ENCODE data around the gene WNT11.

The WNT11 gene

DNA sequence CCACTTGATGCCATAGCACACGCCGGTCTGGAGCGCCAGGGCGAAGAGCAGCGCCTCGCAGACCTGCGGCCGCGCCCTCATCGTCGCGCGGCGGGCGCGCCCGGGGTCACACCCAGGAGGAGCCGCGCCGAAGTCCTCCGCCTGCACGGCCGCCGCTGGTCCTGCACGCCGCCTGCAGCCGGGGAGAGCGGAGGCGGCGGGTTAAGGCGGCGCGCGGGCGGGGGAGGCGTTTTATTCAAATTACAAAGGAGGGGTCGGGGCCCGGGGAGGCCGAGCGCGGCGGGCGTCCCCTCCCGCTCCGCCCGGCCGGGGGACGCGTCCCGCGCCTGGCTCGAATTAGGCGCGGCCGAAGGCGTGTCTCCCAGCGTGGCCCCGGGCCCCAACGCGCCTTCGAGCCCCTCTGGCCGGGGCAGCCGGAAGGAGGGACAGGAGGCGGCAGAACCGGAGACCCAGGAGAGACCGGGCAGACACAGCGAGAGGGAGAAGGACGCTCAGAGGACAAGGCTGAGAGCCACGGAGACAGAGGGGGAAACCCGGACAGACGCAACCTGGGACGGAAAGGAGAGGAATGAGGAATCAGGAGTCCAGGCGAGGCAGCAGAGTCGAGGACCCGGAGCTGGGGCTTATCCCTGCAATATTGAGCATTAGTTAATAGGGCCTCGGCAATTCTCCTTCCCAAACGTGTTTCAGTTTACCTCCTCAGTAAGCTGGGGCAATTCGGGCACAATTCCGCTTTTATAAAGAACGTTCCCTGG is at the start of gene WNT11:
TSS of gene WNT11 (minus strand) at position 176 of the 755 bp plus-strand sequence. CDS start at position 81, 95 bp downstream.
- DNase-seq (ENCODE audit: low read depth in 2 of 2): peak; percentile 25 to 44
- peak within 1 kb of the TSS; percentile 46 to 49 for H3K4me3 ChIP-seq (replicated peaks in 1 of 2; ENCODE audit: low read depth in 2 of 2, low read length in 2 of 2)
- TF ChIP-seq, protein P1, sequence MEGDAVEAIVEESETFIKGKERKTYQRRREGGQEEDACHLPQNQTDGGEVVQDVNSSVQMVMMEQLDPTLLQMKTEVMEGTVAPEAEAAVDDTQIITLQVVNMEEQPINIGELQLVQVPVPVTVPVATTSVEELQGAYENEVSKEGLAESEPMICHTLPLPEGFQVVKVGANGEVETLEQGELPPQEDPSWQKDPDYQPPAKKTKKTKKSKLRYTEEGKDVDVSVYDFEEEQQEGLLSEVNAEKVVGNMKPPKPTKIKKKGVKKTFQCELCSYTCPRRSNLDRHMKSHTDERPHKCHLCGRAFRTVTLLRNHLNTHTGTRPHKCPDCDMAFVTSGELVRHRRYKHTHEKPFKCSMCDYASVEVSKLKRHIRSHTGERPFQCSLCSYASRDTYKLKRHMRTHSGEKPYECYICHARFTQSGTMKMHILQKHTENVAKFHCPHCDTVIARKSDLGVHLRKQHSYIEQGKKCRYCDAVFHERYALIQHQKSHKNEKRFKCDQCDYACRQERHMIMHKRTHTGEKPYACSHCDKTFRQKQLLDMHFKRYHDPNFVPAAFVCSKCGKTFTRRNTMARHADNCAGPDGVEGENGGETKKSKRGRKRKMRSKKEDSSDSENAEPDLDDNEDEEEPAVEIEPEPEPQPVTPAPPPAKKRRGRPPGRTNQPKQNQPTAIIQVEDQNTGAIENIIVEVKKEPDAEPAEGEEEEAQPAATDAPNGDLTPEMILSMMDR (IDR thresholded peaks at IDR 0.05; ENCODE audit: low read depth, low read length): no peak

- H3K4me3 ChIP-seq (replicated peaks in 1 of 2; ENCODE audit: low read depth in 2 of 2, low read length in 2 of 2): no peak overlapping the region
- DNase-seq (ENCODE audit: low read depth in 2 of 2): no peak
- TF ChIP-seq, protein P1 (IDR thresholded peaks at IDR 0.05; ENCODE audit: low read depth, low read length): no peak
Observed at GRCh38 chr11:76253416-76253815, 47.1 kb upstream of the WNT11 start.

- TF ChIP-seq, protein P1 (IDR thresholded peaks at IDR 0.05; ENCODE audit: low read depth, low read length): no peak
- no peak overlapping the region for H3K4me3 ChIP-seq (replicated peaks in 1 of 2; ENCODE audit: low read depth in 2 of 2, low read length in 2 of 2)
- DNase-seq (ENCODE audit: low read depth in 2 of 2): no peak
Observed at GRCh38 chr11:76252631-76253070, 46.3 kb upstream of the WNT11 start.

DNA sequence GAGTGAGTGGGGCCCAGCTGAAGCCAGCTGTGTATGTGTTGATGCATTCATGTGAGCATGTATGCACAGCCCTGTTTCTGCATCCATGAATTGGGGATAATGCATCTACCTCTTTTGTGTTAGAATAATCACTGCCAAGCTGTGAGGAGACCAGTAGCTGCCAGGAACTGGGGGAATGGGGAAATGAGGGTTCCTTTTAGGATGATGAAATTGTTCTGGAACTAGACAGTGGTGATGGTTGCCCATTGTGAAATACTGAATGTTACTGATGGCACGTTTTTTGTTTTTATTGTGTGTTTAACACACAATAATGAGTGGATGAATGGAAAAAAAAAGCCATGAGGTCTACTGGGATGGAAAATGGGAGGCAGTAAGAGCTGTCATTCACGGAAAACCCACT is 45.3 kb upstream of the WNT11 start:
- TF ChIP-seq, protein P1 (IDR thresholded peaks at IDR 0.05; ENCODE audit: low read depth, low read length): no peak
- DNase-seq (ENCODE audit: low read depth in 2 of 2): peak; percentile 46 to 49
- H3K4me3 ChIP-seq (replicated peaks in 1 of 2; ENCODE audit: low read depth in 2 of 2, low read length in 2 of 2): no peak overlapping the region

- DNase-seq (ENCODE audit: low read depth in 2 of 2): no peak
- TF ChIP-seq, protein P1 (IDR thresholded peaks at IDR 0.05; ENCODE audit: low read depth, low read length): no peak
- no peak overlapping the region for H3K4me3 ChIP-seq (replicated peaks in 1 of 2; ENCODE audit: low read depth in 2 of 2, low read length in 2 of 2)
Observed at GRCh38 chr11:76251226-76251575, 44.9 kb upstream of the WNT11 start.

DNA sequence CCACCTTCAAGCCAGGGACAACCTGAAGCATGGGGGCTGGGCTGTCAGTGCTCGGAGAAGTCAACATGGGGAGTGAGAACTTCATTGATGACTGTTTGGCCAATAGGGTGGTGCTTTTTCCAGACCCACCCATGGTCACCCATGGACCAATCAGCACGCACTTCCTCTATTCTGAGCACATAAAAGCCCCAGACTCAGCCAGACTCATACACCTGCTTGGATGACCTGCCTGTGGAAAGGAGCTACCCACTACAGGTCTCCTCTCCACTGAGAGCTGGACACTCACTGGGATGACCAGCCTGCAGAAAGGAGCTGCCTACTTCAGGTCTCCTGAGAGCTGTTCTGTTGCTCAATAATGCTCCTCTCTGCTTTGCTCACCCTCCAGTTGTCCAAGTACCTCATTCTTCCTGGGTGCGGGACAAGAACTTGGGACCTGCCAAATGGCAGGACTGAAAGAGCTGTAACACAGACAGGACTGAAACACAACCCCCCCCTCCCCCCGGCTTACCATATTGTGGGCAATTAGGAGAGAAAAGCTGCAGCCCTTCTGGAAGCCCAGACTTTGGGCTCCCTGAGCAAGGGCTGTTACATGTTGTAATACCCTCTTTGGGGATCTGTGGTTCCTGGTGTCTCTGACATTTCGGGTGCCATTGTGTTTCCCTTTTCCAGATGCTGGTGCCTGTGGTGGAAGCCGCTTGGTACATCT is 44.4 kb upstream of the WNT11 start:
- TF ChIP-seq, protein P1 (IDR thresholded peaks at IDR 0.05; ENCODE audit: low read depth, low read length): no peak
- no peak overlapping the region for H3K4me3 ChIP-seq (replicated peaks in 1 of 2; ENCODE audit: low read depth in 2 of 2, low read length in 2 of 2)
- no peak for DNase-seq (ENCODE audit: low read depth in 2 of 2)
